Mammary epithelial cell (primary cell): ENCODE measurements around the gene PABPN1L.

ENCODE experiments used
- CTCF ChIP-seq, 2 donors: IDR thresholded peaks in 1 of 2; conservative IDR thresholded peaks in 1 of 2; 2 replicates each; pipeline ENCODE4 v1.5.1; 2011 to 2012; ENCODE audit warnings: inconsistent platforms in 2 of 2, low read length in 2 of 2, mild to moderate bottlenecking in 2 of 2, control low read depth in 1 of 2, low read depth in 1 of 2; ENCODE audit not compliant: insufficient read depth in 1 of 2; ENCODE audit errors: extremely low read depth in 1 of 2
- EZH2 ChIP-seq: IDR thresholded peaks from 2 replicates; pipeline ENCODE4 v1.6.1; 2012; ENCODE audit warnings: low read length, inconsistent platforms, borderline replicate concordance

DNA sequence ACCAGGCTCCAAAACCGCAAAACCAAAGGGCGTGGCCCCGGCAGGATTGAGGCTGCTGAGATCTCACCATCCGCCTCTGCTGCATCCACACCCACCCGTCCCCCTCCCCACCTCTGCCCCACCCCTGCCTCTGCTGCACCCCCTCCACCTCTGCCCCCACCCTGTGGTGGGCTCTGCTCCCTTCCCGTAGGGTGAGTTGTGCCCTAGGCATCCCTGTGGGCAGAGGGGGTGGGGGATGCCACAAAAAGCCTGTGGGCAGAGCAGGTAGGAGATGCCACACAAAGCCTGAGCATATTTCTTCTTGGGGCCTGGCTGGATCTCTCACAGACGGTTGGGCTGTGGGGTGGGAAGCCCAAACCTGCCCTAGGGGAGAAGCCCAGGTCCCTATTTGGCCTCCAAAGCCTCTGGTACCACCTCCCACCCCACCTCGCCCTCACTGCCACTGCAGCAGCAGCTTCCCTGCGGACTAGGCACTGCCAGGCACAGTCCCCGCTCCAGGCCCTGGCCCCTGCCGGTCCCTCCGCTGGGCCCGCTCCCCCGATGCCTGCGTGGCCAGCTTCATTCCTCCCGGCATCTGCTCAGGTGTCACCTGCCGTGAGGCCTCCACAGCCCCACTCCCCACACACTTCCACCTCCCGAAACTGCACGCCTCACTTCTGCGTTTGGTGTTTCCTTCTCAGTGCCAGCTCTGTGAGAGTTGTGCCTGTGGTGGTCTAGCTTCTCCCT lies 11.3 kb upstream of the PABPN1L start:
- no peak for TF ChIP-seq CTCF (conservative IDR thresholded peaks at IDR 0.05 in 1 of 2, IDR thresholded peaks at IDR 0.05 in 1 of 2; ENCODE audit: extremely low read depth in 1 of 2, insufficient read depth in 1 of 2, low read depth in 1 of 2, low read length in 2 of 2)
- no peak for TF ChIP-seq EZH2
